GM23338 (cell line): Measurements from ENCODE around the gene FOXO3. TPM values are rescaled to one million over a fixed set of nuclear protein-coding genes. Genes with fewer than 3 reads are reported as not detected.

ENCODE experiments used
- ATAC-seq: fragments of 200-7000 bp; cut with Tn5 transposase; 3 replicates; pipeline ENCODE4 v1.9.1; 2020
- DNase-seq: peaks from one replicate; pipeline ENCODE4 v3.0.0-alpha.2; 2015; ENCODE audit warnings: low spot score
- H2AFZ ChIP-seq: fragments of 200-600 bp; sonication (generic); 2 replicates; pipeline ENCODE4 v1.8.0; 2016; ENCODE audit warnings: antibody characterized with exemption, mild to moderate bottlenecking, moderate library complexity
- H3F3A ChIP-seq: fragments of 200-600 bp; sonication (generic); replicated peaks from 2 replicates; pipeline ENCODE4 v1.8.0; 2017; ENCODE audit warnings: antibody characterized with exemption, mixed run types, low read depth
- H3K27ac ChIP-seq: fragments of 200-600 bp; sonication (generic); 2 replicates; pipeline ENCODE4 v1.6.1; 2016; ENCODE audit warnings: low read depth
- H3K27me3 ChIP-seq: fragments of 200-600 bp; sonication (generic); 2 replicates; pipeline ENCODE4 v1.8.0; 2016; ENCODE audit warnings: mild to moderate bottlenecking, mixed run types, moderate library complexity; ENCODE audit not compliant: insufficient read depth
- H3K36me3 ChIP-seq: fragments of 200-600 bp; sonication (generic); 2 replicates; pipeline ENCODE4 v1.8.0; 2016; ENCODE audit warnings: mild to moderate bottlenecking; ENCODE audit not compliant: insufficient read depth
- H3K4me1 ChIP-seq: fragments of 200-600 bp; sonication (generic); 2 replicates; pipeline ENCODE4 v1.8.0; 2016; ENCODE audit warnings: mild to moderate bottlenecking, moderate library complexity; ENCODE audit not compliant: insufficient read depth
- H3K4me2 ChIP-seq: fragments of 200-600 bp; sonication (generic); 2 replicates; pipeline ENCODE4 v1.7.1; 2017; ENCODE audit warnings: mixed run types
- H3K4me3 ChIP-seq: fragments of 200-600 bp; sonication (generic); 2 replicates; pipeline ENCODE4 v1.6.1; 2016; ENCODE audit warnings: mixed run types
- H3K79me2 ChIP-seq: fragments of 200-600 bp; sonication (generic); replicated peaks from 2 replicates; pipeline ENCODE4 v1.8.0; 2017; ENCODE audit warnings: mild to moderate bottlenecking; ENCODE audit not compliant: insufficient read depth
- H3K9me2 ChIP-seq: fragments of 200-600 bp; sonication (generic); 2 replicates; pipeline ENCODE4 v1.8.0; 2017; ENCODE audit not compliant: insufficient read depth
- H4K20me1 ChIP-seq: fragments of 200-600 bp; sonication (generic); replicated peaks from 2 replicates; pipeline ENCODE4 v1.8.0; 2017; ENCODE audit warnings: mild to moderate bottlenecking; ENCODE audit not compliant: insufficient read depth
- H3K27ac Mint-ChIP-seq: 2 replicates; pipeline ENCODE4 v1.8.0; 2020; ENCODE audit warnings: inconsistent platforms, mild to moderate bottlenecking, moderate library complexity, mixed read lengths
- H3K27me3 Mint-ChIP-seq: 3 replicates; pipeline ENCODE4 v1.8.0; 2022; ENCODE audit warnings: low read depth, mild to moderate bottlenecking, moderate library complexity, mixed read lengths, inconsistent platforms; ENCODE audit not compliant: insufficient read depth, poor library complexity
- H3K36me3 Mint-ChIP-seq: 3 replicates; pipeline ENCODE4 v1.8.0; 2021; ENCODE audit warnings: low read depth, mild to moderate bottlenecking, inconsistent platforms, moderate library complexity, mixed read lengths
- H3K4me1 Mint-ChIP-seq: 3 replicates; pipeline ENCODE4 v1.8.0; 2020; ENCODE audit warnings: mild to moderate bottlenecking, inconsistent platforms, mixed read lengths
- H3K4me3 Mint-ChIP-seq: 3 replicates; pipeline ENCODE4 v1.8.0; 2021; ENCODE audit warnings: moderate library complexity, mild to moderate bottlenecking, inconsistent platforms, mixed read lengths
- H3K9me3 Mint-ChIP-seq: 3 replicates; pipeline ENCODE4 v1.8.0; 2020; ENCODE audit warnings: moderate library complexity, mild to moderate bottlenecking, inconsistent platforms, mixed read lengths
- ETS1 ChIP-seq: IDR thresholded peaks from 2 replicates; pipeline ENCODE4 v1.6.1; 2016; ENCODE audit warnings: antibody characterized with exemption
- EZH2 ChIP-seq: fragments of 200-600 bp; sonication (generic); IDR thresholded peaks from one replicate; pipeline ENCODE4 v1.8.0; 2017; ENCODE audit warnings: antibody characterized with exemption, mild to moderate bottlenecking, low read depth; ENCODE audit not compliant: unreplicated experiment
- EZH2phosphoT487 ChIP-seq: fragments of 200-600 bp; sonication (generic); IDR thresholded peaks from one replicate; pipeline ENCODE4 v1.8.1; 2018; ENCODE audit warnings: antibody characterized with exemption; ENCODE audit not compliant: unreplicated experiment
- JUNB ChIP-seq: IDR thresholded peaks from one replicate; pipeline ENCODE4 v1.6.1; 2016; ENCODE audit warnings: antibody characterized with exemption; ENCODE audit not compliant: unreplicated experiment
- NANOG ChIP-seq: IDR thresholded peaks from 2 replicates; pipeline ENCODE4 v1.6.1; 2016; ENCODE audit warnings: antibody characterized with exemption, borderline replicate concordance
- ZNF114 ChIP-seq: fragments of 250-450 bp; sonication (Bioruptor Pico); IDR thresholded peaks from 2 replicates; pipeline ENCODE4 v1.5.0; 2020; ENCODE audit warnings: mild to moderate bottlenecking, moderate library complexity
- ZNF462 ChIP-seq: fragments of 250-450 bp; sonication (Bioruptor Pico); IDR thresholded peaks from 2 replicates; pipeline ENCODE4 v1.5.0; 2020; ENCODE audit warnings: mild to moderate bottlenecking, moderate library complexity
- polyA plus RNA-seq: library from polyadenylated mRNA; unstranded; fragments of >200 nt; fragmentation: Nextera tagmentation; extraction: Ambion mirVana; gene quantifications from 2 replicates; pipeline ENCODE4 v1.2.1, GENCODE V29; 2016
- total RNA-seq: library from RNA; depleted of rRNA; stranded (reverse); fragments of >200 nt; shearing (Covaris generic); gene quantifications from 2 replicates; pipeline ENCODE4 v1.2.3, GENCODE V29; 2014

Gene FOXO3
- total and polyA plus RNA-seq, 2 experiments from 2014 or later: 9.8 to 20.2 TPM

- TF ChIP-seq ZNF462 (no peak), ETS1 (no peak), EZH2 (no peak), EZH2phosphoT487 (no peak), ZNF114 (CRISPR knock-in tag) (no peak)
Observed at GRCh38 chr6:108584323-108584722, 23.6 kb downstream of the FOXO3 start (continued).

GRCh38 chr6:108585359-108585758, 24.6 kb downstream of the FOXO3 start:
- H3K36me3 ChIP-seq: no peaks in the 10 kb centered on the region
- no peak overlapping the region for H3K4me3 Mint-ChIP-seq
- H3K9me3 Mint-ChIP-seq: no peaks in the 10 kb centered on the region
- no peaks in the 10 kb centered on the region for H3F3A ChIP-seq
- H3K4me1 Mint-ChIP-seq: peaks cover 72% of the 10 kb centered on the region
- H3K36me3 Mint-ChIP-seq: no peaks in the 10 kb centered on the region
- no peak overlapping the region for H2AFZ ChIP-seq
- no peaks in the 10 kb centered on the region for H3K27me3 ChIP-seq
- peaks cover 3% of the 10 kb centered on the region for H3K27me3 Mint-ChIP-seq
- ATAC-seq: no peak
- no peak overlapping the region for H3K27ac Mint-ChIP-seq
- H3K4me1 ChIP-seq: peaks cover 50% of the 10 kb centered on the region
- peaks cover 79% of the 10 kb centered on the region for H3K79me2 ChIP-seq
- no peak overlapping the region for H3K4me3 ChIP-seq
- no peak for DNase-seq
- H3K9me2 ChIP-seq: no peaks in the 10 kb centered on the region
- no peaks in the 10 kb centered on the region; the same call in 1 of the 2 replicates for H4K20me1 ChIP-seq
- H3K27ac ChIP-seq: no peak overlapping the region
- H3K4me2 ChIP-seq: no peak overlapping the region
- TF ChIP-seq ZNF114 (CRISPR knock-in tag) (no peak), JUNB (no peak), NANOG (no peak), EZH2phosphoT487 (no peak), ZNF462 (no peak)
